HG03175 (cell line): ENCODE results near the gene RALBP1.

Experiments
- ATAC-seq: cut with Tn5 transposase; IDR thresholded peaks from one replicate; pipeline ENCODE4 v1.9.1; 2021; ENCODE audit warnings: mild to moderate bottlenecking, moderate library complexity; ENCODE audit not compliant: unreplicated experiment

Gene RALBP1

GRCh38 chr18:9507565-9508088, 32.3 kb downstream of the RALBP1 start:
- ATAC-seq, result no peak

- ATAC-seq, result no peak
These were observed 33.2 kb downstream of the RALBP1 start for GRCh38 chr18:9508446-9509025.

GRCh38 chr18:9513971-9514512, 38.7 kb downstream of the RALBP1 start:
- no peak for ATAC-seq

- peak; percentile 36 for ATAC-seq
These were observed 41.2 kb downstream of the RALBP1 start for GRCh38 chr18:9516437-9517064.

- ATAC-seq, result no peak
These were observed 42.6 kb downstream of the RALBP1 start for GRCh38 chr18:9517869-9518268.

GRCh38 chr18:9519399-9519798, 44.1 kb downstream of the RALBP1 start:
- no peak for ATAC-seq

- no peak for ATAC-seq
These were observed 45.4 kb downstream of the RALBP1 start for GRCh38 chr18:9520666-9521065.

GRCh38 chr18:9521770-9522169, 46.5 kb downstream of the RALBP1 start:
- ATAC-seq, result no peak

- ATAC-seq, result no peak
These were observed 47.6 kb downstream of the RALBP1 start for GRCh38 chr18:9522952-9523351.

- no peak for ATAC-seq
These were observed 51.1 kb downstream of the RALBP1 start for GRCh38 chr18:9526458-9526857.

GRCh38 chr18:9530226-9531009, 55.1 kb downstream of the RALBP1 start:
- ATAC-seq, result no peak

- ATAC-seq, result no peak
These were observed 56.6 kb downstream of the RALBP1 start for GRCh38 chr18:9531791-9532410.

- ATAC-seq, result no peak
These were observed 59.5 kb downstream of the RALBP1 start for GRCh38 chr18:9534844-9535243.

- ATAC-seq, result no peak
These were observed 60.2 kb downstream of the RALBP1 start for GRCh38 chr18:9535430-9535991.

GRCh38 chr18:9536354-9537152, 61.2 kb downstream of the RALBP1 start:
- ATAC-seq, result no peak

- no peak for ATAC-seq
These were observed 62.4 kb downstream of the RALBP1 start for GRCh38 chr18:9537677-9538076.

- ATAC-seq, result no peak
These were observed 64.0 kb downstream of the RALBP1 start for GRCh38 chr18:9539283-9539682.

- no peak for ATAC-seq
These were observed 64.6 kb downstream of the RALBP1 start for GRCh38 chr18:9539938-9540337.

GRCh38 chr18:9542924-9543323, 67.6 kb downstream of the RALBP1 start:
- ATAC-seq, result no peak

- ATAC-seq, result no peak
These were observed 69.7 kb downstream of the RALBP1 start for GRCh38 chr18:9545029-9545428.
